PC-3 (cell line): ENCODE measurements around the gene TMEM121B. TPM values are rescaled to one million over a fixed set of nuclear protein-coding genes. Genes with fewer than 3 reads are reported as not detected.

Experiments
- ATAC-seq: fragments of 200-7000 bp; cut with Tn5 transposase; 2 replicates; pipeline ENCODE4 v1.9.1; 2020; ENCODE audit warnings: mild to moderate bottlenecking, moderate library complexity
- BruUV-seq: library from RNA; stranded (reverse); fragments of 400-500 nt; replicated peaks from 2 replicates; lab custom pipeline; 2021; lab: Mats Ljungman, UMichigan
- CTCF ChIA-PET: fragments of 300-600 bp; sonication (Branson Sonifier 250); formaldehyde crosslinking; loops from one replicate; lab custom pipeline; 2022; ENCODE audit warnings: antibody characterized with exemption; lab: Charles Lee
- POLR2A ChIA-PET: fragments of 300-600 bp; sonication (Branson Sonifier 250); formaldehyde crosslinking; loops from one replicate; lab custom pipeline; 2022; ENCODE audit warnings: antibody characterized with exemption; ENCODE audit not compliant: unreplicated experiment; lab: Charles Lee
- DNase-seq: peaks from one replicate; pipeline ENCODE4 v3.0.0-alpha.2; 2015
- H2AFZ ChIP-seq: fragments of 300-600 bp; sonication (generic); 2 replicates; pipeline ENCODE4 v1.6.0; 2016; ENCODE audit warnings: antibody characterized with exemption, low read length
- H3F3A ChIP-seq: fragments of 300-600 bp; sonication (generic); one replicate; pipeline ENCODE4 v1.6.0; 2017; ENCODE audit warnings: antibody characterized with exemption, low read length, control low read depth, mild to moderate bottlenecking; ENCODE audit not compliant: unreplicated experiment
- H3K27ac ChIP-seq: fragments of 300-600 bp; sonication (generic); 2 replicates; pipeline ENCODE4 v1.5.1; 2016; ENCODE audit warnings: mild to moderate bottlenecking, low read length
- H3K27me3 ChIP-seq: fragments of 300-600 bp; sonication (generic); 2 replicates; pipeline ENCODE4 v1.6.1; 2016; ENCODE audit warnings: low read length, mixed read lengths
- H3K36me3 ChIP-seq: fragments of 300-600 bp; sonication (generic); 2 replicates; pipeline ENCODE4 v1.6.1; 2016; ENCODE audit warnings: low read depth, mixed run types, low read length, mixed read lengths
- H3K4me1 ChIP-seq: fragments of 300-600 bp; sonication (generic); 2 replicates; pipeline ENCODE4 v1.5.1; 2016; ENCODE audit warnings: low read length; ENCODE audit not compliant: insufficient read depth
- H3K4me2 ChIP-seq: fragments of 300-600 bp; sonication (generic); 2 replicates; pipeline ENCODE4 v1.6.0; 2016; ENCODE audit warnings: low read length
- H3K4me3 ChIP-seq: fragments of 300-600 bp; sonication (generic); 2 replicates; pipeline ENCODE4 v1.5.1; 2016; ENCODE audit warnings: mild to moderate bottlenecking, low read length, mixed read lengths
- H3K79me2 ChIP-seq: fragments of 300-600 bp; sonication (generic); 2 replicates; pipeline ENCODE4 v1.6.1; 2017; ENCODE audit warnings: low read length, mixed read lengths
- H3K9ac ChIP-seq: fragments of 300-600 bp; sonication (generic); 2 replicates; pipeline ENCODE4 v1.6.0; 2016; ENCODE audit warnings: mild to moderate bottlenecking, low read length
- H3K9me2 ChIP-seq: fragments of 300-600 bp; sonication (generic); replicated peaks from 2 replicates; pipeline ENCODE4 v1.6.1; 2016; ENCODE audit warnings: mixed run types, low read length, mixed read lengths
- H3K9me3 ChIP-seq: fragments of 300-600 bp; sonication (generic); 2 replicates; pipeline ENCODE4 v1.6.1; 2016; ENCODE audit warnings: low read length, mixed read lengths
- H4K20me1 ChIP-seq: fragments of 300-600 bp; sonication (generic); 2 replicates; pipeline ENCODE4 v1.6.1; 2016; ENCODE audit warnings: low read length, mixed read lengths
- CTCF ChIP-seq: fragments of 300-600 bp; sonication (generic); conservative IDR thresholded peaks from 2 replicates; pipeline ENCODE4 v1.5.1; 2017; ENCODE audit warnings: antibody characterized with exemption, low read depth, mild to moderate bottlenecking, low read length
- EZH2 ChIP-seq: fragments of 300-600 bp; sonication (generic); IDR thresholded peaks from one replicate; pipeline ENCODE4 v1.6.1; 2017; ENCODE audit warnings: antibody characterized with exemption, mild to moderate bottlenecking, low read length; ENCODE audit not compliant: unreplicated experiment
- EZH2phosphoT487 ChIP-seq: fragments of 300-600 bp; sonication (generic); IDR thresholded peaks from 2 replicates; pipeline ENCODE4 v1.6.1; 2018; ENCODE audit warnings: mild to moderate bottlenecking, antibody characterized with exemption, low read length, borderline replicate concordance
- intact Hi-C: fragments of 100-400 bp; cut with micrococcal nuclease; formaldehyde crosslinking; loops from 2 replicates; pipeline ENCODE4 v1.9.0; 2023
- total RNA-seq: library from RNA; depleted of rRNA; stranded (reverse); fragments of >200 nt; gene quantifications from 2 replicates; pipeline ENCODE4 v1.2.3, GENCODE V29; 2014

The TMEM121B gene
- total RNA-seq, 1 experiment from 2014 or later, result 0.11 TPM

- Histone ChIP-seq H3K9me3 (no peaks in the 10 kb centered on the region), H3K9ac (no peak overlapping the region), H3K9me2 (no peaks in the 10 kb centered on the region), H3K27me3 (no peaks in the 10 kb centered on the region), H3F3A (no peaks in the 10 kb centered on the region), H4K20me1 (no peaks in the 10 kb centered on the region), H3K36me3 (no peaks in the 10 kb centered on the region), H3K4me1 (no peaks in the 10 kb centered on the region), H3K4me2 (no peak overlapping the region), H2AFZ (no peak overlapping the region), H3K79me2 (no peaks in the 10 kb centered on the region), H3K27ac (no peak overlapping the region), H3K4me3 (no peak overlapping the region)
- DNase-seq (no peak), ATAC-seq (no peak)
- CTCF ChIA-PET, result no interaction called here
- POLR2A ChIA-PET, result no interaction called here
- intact Hi-C loops, result no loop called here
- BruUV-seq, result no TSS peak
- TF ChIP-seq EZH2phosphoT487 (no peak), EZH2 (no peak), CTCF (no peak)
These were observed 9.0 kb upstream of the TMEM121B start for GRCh38 chr22:17130199-17130598.

GRCh38 chr22:17120711-17121232 is 388 bp downstream of the TMEM121B start:
- Histone ChIP-seq H2AFZ (no peak overlapping the region), H3K27me3 (no peaks in the 10 kb centered on the region), H3K27ac (no peak overlapping the region), H3K79me2 (no peaks in the 10 kb centered on the region), H4K20me1 (no peaks in the 10 kb centered on the region), H3K9ac (no peak overlapping the region), H3K4me1 (no peaks in the 10 kb centered on the region), H3K9me2 (no peaks in the 10 kb centered on the region), H3K4me3 (no peak overlapping the region), H3K36me3 (no peaks in the 10 kb centered on the region), H3F3A (no peaks in the 10 kb centered on the region), H3K4me2 (no peak overlapping the region), H3K9me3 (no peaks in the 10 kb centered on the region)
- no TSS peak for BruUV-seq
- no peak for ATAC-seq
- CTCF ChIA-PET, result no interaction called here
- POLR2A ChIA-PET, result no interaction called here
- no peak for DNase-seq
- no peak for TF ChIP-seq EZH2phosphoT487
- no peak for TF ChIP-seq EZH2
- no peak for TF ChIP-seq CTCF
- intact Hi-C loops, result no loop called here

GRCh38 chr22:17120281-17120680 is 879 bp downstream of the TMEM121B start:
- H3K79me2 ChIP-seq, result no peaks in the 10 kb centered on the region
- no peak overlapping the region for H3K4me3 ChIP-seq
- BruUV-seq, result no TSS peak
- POLR2A ChIA-PET, result no interaction called here
- no peak overlapping the region for H3K27ac ChIP-seq
- H3K9ac ChIP-seq, result no peak overlapping the region
- H3K27me3 ChIP-seq, result no peaks in the 10 kb centered on the region
- H4K20me1 ChIP-seq, result no peaks in the 10 kb centered on the region
- intact Hi-C loops, result no loop called here
- no peak for DNase-seq
- no peaks in the 10 kb centered on the region for H3K36me3 ChIP-seq
- no peaks in the 10 kb centered on the region for H3K9me2 ChIP-seq
- no peak for ATAC-seq
- CTCF ChIA-PET, result no interaction called here
- TF ChIP-seq EZH2 (no peak), EZH2phosphoT487 (no peak), CTCF (no peak)
- H2AFZ ChIP-seq, result no peak overlapping the region
- H3K4me1 ChIP-seq, result no peaks in the 10 kb centered on the region
- no peak overlapping the region for H3K4me2 ChIP-seq
- H3K9me3 ChIP-seq, result no peaks in the 10 kb centered on the region
- no peaks in the 10 kb centered on the region for H3F3A ChIP-seq
